ENCODE measurements around the gene GORASP2. TPM values are rescaled to one million over a fixed set of nuclear protein-coding genes. Genes with fewer than 3 reads are reported as not detected.

Gene GORASP2
- total and polyA plus RNA-seq, 2 of the 4 experiments (the other 2 are of a cell fraction): 53.1 to 156 TPM

- Histone ChIP-seq H3K27me3 (ENCODE audit: control insufficient read depth, insufficient read depth, low read length) (no peaks in the 10 kb centered on the region; the same call in none of the 2 replicates), H2AK5ac (ENCODE audit: low read depth, low read length) (no peak overlapping the region), H3K9me1 (ENCODE audit: insufficient read depth, low read length) (no peaks in the 10 kb centered on the region), H3K23ac (ENCODE audit: low read depth, low read length) (no peak overlapping the region), H3K14ac (replicated peaks; ENCODE audit: low read depth, low read length) (no peak overlapping the region), H3K18ac (ENCODE audit: low read depth, low read length) (no peak overlapping the region), H3K56ac (ENCODE audit: extremely low read depth, insufficient read depth, low read length) (no peak overlapping the region), H3K4me3 (ENCODE audit: insufficient read depth, low read depth, low read length) (no peak overlapping the region), H2BK15ac (ENCODE audit: low read depth, low read length) (no peak overlapping the region), H2BK5ac (ENCODE audit: low read depth, low read length, poor library complexity, severe bottlenecking) (no peak overlapping the region), H2BK120ac (ENCODE audit: low read depth, low read length) (no peak overlapping the region), H4K5ac (ENCODE audit: low read depth, low read length) (no peak overlapping the region), H2AFZ (replicated peaks; ENCODE audit: low read length, poor library complexity) (no peak overlapping the region), H4K91ac (ENCODE audit: insufficient read depth, low read depth, low read length) (no peak overlapping the region), H4K8ac (ENCODE audit: low read depth in 2 of 2, low read length in 2 of 2) (no peak overlapping the region), H3K4me2 (ENCODE audit: low read depth, low read length) (no peak overlapping the region), H3K9ac (ENCODE audit: low read depth, low read length) (no peak overlapping the region), H3K79me1 (ENCODE audit: low read depth in 1 of 2, low read length in 2 of 2) (no peaks in the 10 kb centered on the region), H3K4me1 (ENCODE audit: control insufficient read depth, insufficient read depth, low read length) (no peaks in the 10 kb centered on the region), H3K36me3 (ENCODE audit: control insufficient read depth, insufficient read depth, low read length) (no peaks in the 10 kb centered on the region), H4K20me1 (ENCODE audit: insufficient read depth, low read length) (no peaks in the 10 kb centered on the region), H3K9me3 (ENCODE audit: control insufficient read depth, insufficient read depth, low read length) (no peaks in the 10 kb centered on the region), H3K4ac (ENCODE audit: low read depth, low read length) (no peak overlapping the region), H2BK20ac (ENCODE audit: low read depth, low read length) (no peak overlapping the region), H3K27ac (ENCODE audit: insufficient read depth, low read length) (no peak overlapping the region), H2AK9ac (replicated peaks; ENCODE audit: low read depth, low read length, poor library complexity) (no peak overlapping the region)
- ChIA-PET POLR2A (ENCODE audit: unreplicated experiment) (no interaction called here), CTCF (interaction anchor here (3.0 kb wide), 1 partner anchor 22 kb away, joined by 7 read pairs; no protein-coding TSS in a partner anchor)
- in situ Hi-C loops (cut with MboI; ENCODE audit: low sequenced_read_pairs) (no loop called here), dilution Hi-C loops (cut with HindIII; ENCODE audit: low sequenced_read_pairs, unreplicated experiment) (no loop called here), intact Hi-C loops (cut with micrococcal nuclease) (no loop called here)
- WGBS, 2 experiments (ENCODE audit: extremely low coverage in 2 of 2, insufficient read length in 1 of 2): no CpG with 5 or more reads among the region's 3 CpGs
- TF ChIP-seq MAFK (IDR thresholded peaks at IDR 0.05; ENCODE audit: low read depth, low read length) (no peak), CEBPB (IDR thresholded peaks at IDR 0.05; ENCODE audit: low read depth, low read length) (no peak), RAD21 (IDR thresholded peaks at IDR 0.05; ENCODE audit: low read length) (no peak), FOS (IDR thresholded peaks at IDR 0.05; ENCODE audit: low read depth, low read length) (no peak), SMC3 (IDR thresholded peaks at IDR 0.05; ENCODE audit: low read depth, low read length) (no peak), BHLHE40 (IDR thresholded peaks at IDR 0.05; ENCODE audit: low read depth, low read length) (no peak), RFX5 (IDR thresholded peaks at IDR 0.05; ENCODE audit: low read depth, low read length) (no peak), RCOR1 (IDR thresholded peaks at IDR 0.05; ENCODE audit: insufficient replicate concordance, low read length) (no peak), USF2 (IDR thresholded peaks at IDR 0.05; ENCODE audit: low read depth, low read length) (no peak), NFE2L2 (IDR thresholded peaks at IDR 0.05; ENCODE audit: low read depth, low read length) (no peak), MAZ (IDR thresholded peaks at IDR 0.05; ENCODE audit: borderline replicate concordance, low read depth, low read length) (no peak), ELK1 (IDR thresholded peaks at IDR 0.05; ENCODE audit: borderline replicate concordance, low read depth, low read length) (no peak), CTCF (conservative IDR thresholded peaks at IDR 0.05; ENCODE audit: low read depth, low read length) (no peak), CHD1 (IDR thresholded peaks at IDR 0.05; ENCODE audit: low read depth, low read length) (no peak)
- no TSS peak for BruUV-seq (replicated peaks)
- DNase-seq (no peak), ATAC-seq (ENCODE audit: low read depth) (no peak)
Observed at GRCh38 chr2:170895023-170895757, 33.9 kb upstream of the GORASP2 start.
